A549 treated with AZD9567 at 1 μM for 4 hours (cell line): ENCODE data around the gene CDV3. TPM values are rescaled to one million over a fixed set of nuclear protein-coding genes. Genes with fewer than 3 reads are reported as not detected.

Source experiments
- total RNA-seq: library from RNA; stranded (reverse); fragments of 200-300 nt; extraction: Qiagen RNA extraction; gene quantifications from 5 replicates; pipeline ENCODE4 v1.2.3, GENCODE V29; 2022; ENCODE audit not compliant: insufficient read depth

The CDV3 gene
- total RNA-seq, result 109 to 182 TPM (median 113 TPM) in 5 replicates

GRCh38 chr3:133573629-133574194 is at the start of gene CDV3:
TSS of gene CDV3 (plus strand) at chr3:133573686. CDS start at chr3:133574045, 359 bp downstream.

Other genes with a start within 250 kb of the CDV3 start
- gene BFSP2, start 173.6 kb upstream of the CDV3 start, total RNA-seq, result not detected in 5 replicates
- 19.7 to 36.7 TPM (median 22.2 TPM) in 5 replicates for gene TOPBP1, start 88.3 kb downstream of the CDV3 start, total RNA-seq
- 0.41 to 21.3 TPM (median 1.3 TPM) in 5 replicates for gene TF, start 172.7 kb downstream of the CDV3 start, total RNA-seq
- 55.4 to 92.9 TPM (median 57.6 TPM) in 5 replicates for gene SRPRB, start 232.1 kb downstream of the CDV3 start, total RNA-seq